ENCODE results near the gene SCN4B. TPM values are rescaled to one million over a fixed set of nuclear protein-coding genes. Genes with fewer than 3 reads are reported as not detected.

SCN4B gene
- total and polyA plus RNA-seq, 8 donors: 2.2 to 10.1 (median 7.5) TPM

DNA sequence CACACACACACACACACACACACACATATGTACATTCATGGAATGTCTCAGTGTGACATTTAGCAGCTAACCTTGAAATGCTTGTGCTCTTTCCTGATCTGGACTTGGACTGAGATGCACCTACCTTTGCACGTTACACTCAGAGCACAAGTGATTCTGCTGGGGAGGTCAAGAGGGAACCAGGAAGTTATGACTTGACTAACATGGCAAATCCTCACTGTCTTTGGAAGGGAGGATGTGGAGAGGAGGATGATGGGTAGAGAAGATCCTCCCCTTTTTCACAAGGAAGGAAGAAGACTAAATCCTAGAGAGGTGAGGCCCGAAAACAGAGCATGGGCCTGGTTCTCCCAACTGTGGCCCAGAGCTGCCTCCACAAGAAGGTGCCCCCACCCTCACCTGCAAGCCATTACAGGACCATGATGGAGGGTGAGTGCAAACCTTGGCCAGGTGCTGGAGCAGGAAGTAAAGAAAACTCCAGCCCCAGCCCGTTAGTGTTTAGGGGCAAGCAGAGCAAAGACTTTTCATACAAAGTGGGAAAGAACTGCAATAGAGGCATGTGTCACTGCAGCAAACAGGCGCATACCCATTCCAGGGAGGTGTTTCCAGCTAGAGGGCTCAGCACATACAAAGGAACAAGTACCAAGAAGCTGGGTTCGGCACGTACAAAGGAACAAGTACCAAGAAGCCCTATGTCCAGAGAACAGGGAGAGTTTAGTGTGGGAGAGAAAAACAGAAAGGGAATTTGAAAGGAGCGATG, 26.4 kb downstream of the SCN4B start:
- Histone ChIP-seq H3K27ac (no peak overlapping the region), H3K4me3 (no peak overlapping the region), H3K9me3 (no peaks in the 10 kb centered on the region), H3K36me3 (no peaks in the 10 kb centered on the region), H3K27me3 (peaks cover 0 to 8% of the 10 kb centered on the region in 2 donors), H3K4me1 (peaks cover 0 to 7% of the 10 kb centered on the region in 2 donors)
- TF ChIP-seq, protein P1, sequence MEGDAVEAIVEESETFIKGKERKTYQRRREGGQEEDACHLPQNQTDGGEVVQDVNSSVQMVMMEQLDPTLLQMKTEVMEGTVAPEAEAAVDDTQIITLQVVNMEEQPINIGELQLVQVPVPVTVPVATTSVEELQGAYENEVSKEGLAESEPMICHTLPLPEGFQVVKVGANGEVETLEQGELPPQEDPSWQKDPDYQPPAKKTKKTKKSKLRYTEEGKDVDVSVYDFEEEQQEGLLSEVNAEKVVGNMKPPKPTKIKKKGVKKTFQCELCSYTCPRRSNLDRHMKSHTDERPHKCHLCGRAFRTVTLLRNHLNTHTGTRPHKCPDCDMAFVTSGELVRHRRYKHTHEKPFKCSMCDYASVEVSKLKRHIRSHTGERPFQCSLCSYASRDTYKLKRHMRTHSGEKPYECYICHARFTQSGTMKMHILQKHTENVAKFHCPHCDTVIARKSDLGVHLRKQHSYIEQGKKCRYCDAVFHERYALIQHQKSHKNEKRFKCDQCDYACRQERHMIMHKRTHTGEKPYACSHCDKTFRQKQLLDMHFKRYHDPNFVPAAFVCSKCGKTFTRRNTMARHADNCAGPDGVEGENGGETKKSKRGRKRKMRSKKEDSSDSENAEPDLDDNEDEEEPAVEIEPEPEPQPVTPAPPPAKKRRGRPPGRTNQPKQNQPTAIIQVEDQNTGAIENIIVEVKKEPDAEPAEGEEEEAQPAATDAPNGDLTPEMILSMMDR (IDR thresholded peaks at IDR 0.05): no peak
- intact Hi-C loops (cut with DNase I): no loop called here
- DNase-seq (no peak), ATAC-seq (no peak)

GRCh38 chr11:118124929-118125535, 27.6 kb downstream of the SCN4B start:
- no peak for ATAC-seq
- DNase-seq: no peak
- no peaks in the 10 kb centered on the region for H3K36me3 ChIP-seq
- intact Hi-C loops (cut with DNase I): no loop called here
- H3K27me3 ChIP-seq: peaks cover 0 to 8% of the 10 kb centered on the region in 2 donors
- TF ChIP-seq, protein P1 (IDR thresholded peaks at IDR 0.05): no peak
- no peak overlapping the region for H3K27ac ChIP-seq
- H3K9me3 ChIP-seq: no peaks in the 10 kb centered on the region
- H3K4me3 ChIP-seq: no peak overlapping the region
- peaks cover 0 to 7% of the 10 kb centered on the region in 2 donors for H3K4me1 ChIP-seq

- TF ChIP-seq, protein P1 (IDR thresholded peaks at IDR 0.05): no peak
- Histone ChIP-seq H3K27ac (no peak overlapping the region), H3K27me3 (no peaks in the 10 kb centered on the region), H3K36me3 (no peaks in the 10 kb centered on the region), H3K9me3 (no peaks in the 10 kb centered on the region), H3K4me3 (no peak overlapping the region), H3K4me1 (no peaks in the 10 kb centered on the region)
- DNase-seq (no peak), ATAC-seq (no peak)
- intact Hi-C loops (cut with DNase I): no loop called here
Observed at GRCh38 chr11:118120793-118121192, 31.8 kb downstream of the SCN4B start.

DNA sequence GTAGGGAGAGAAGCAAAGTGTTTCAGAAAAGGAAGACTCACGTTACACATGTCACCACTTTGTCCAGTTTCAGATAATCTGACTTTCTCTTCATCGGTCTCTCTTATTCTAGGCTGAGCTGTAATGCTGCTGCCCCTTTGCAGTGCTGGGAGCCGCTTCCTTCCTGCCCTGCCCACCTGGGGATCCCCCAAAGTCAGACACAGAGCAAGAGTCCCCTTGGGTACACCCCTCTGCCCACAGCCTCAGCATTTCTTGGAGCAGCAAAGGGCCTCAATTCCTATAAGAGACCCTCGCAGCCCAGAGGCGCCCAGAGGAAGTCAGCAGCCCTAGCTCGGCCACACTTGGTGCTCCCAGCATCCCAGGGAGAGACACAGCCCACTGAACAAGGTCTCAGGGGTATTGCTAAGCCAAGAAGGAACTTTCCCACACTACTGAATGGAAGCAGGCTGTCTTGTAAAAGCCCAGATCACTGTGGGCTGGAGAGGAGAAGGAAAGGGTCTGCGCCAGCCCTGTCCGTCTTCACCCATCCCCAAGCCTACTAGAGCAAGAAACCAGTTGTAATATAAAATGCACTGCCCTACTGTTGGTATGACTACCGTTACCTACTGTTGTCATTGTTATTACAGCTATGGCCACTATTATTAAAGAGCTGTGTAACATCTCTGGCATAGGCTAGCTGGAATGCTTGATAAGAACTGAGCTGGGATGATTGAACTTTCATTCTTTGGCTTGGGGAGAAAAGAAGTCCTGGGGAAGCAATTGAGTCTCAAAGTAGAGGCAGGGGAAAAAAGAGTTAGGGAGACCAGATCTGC, 34.6 kb downstream of the SCN4B start:
- intact Hi-C loops (cut with DNase I): no loop called here
- Histone ChIP-seq H3K9me3 (no peaks in the 10 kb centered on the region), H3K27me3 (no peaks in the 10 kb centered on the region), H3K27ac (no peak overlapping the region), H3K4me1 (no peaks in the 10 kb centered on the region), H3K36me3 (no peaks in the 10 kb centered on the region), H3K4me3 (no peak overlapping the region)
- ATAC-seq (no peak), DNase-seq (no peak)
- TF ChIP-seq, protein P1 (IDR thresholded peaks at IDR 0.05): no peak

- H3K27ac ChIP-seq: no peak overlapping the region
- TF ChIP-seq, protein P1 (IDR thresholded peaks at IDR 0.05): no peak
- DNase-seq: no peak
- no peaks in the 10 kb centered on the region for H3K9me3 ChIP-seq
- no peaks in the 10 kb centered on the region for H3K27me3 ChIP-seq
- ATAC-seq: no peak
- H3K4me1 ChIP-seq: no peaks in the 10 kb centered on the region
- H3K4me3 ChIP-seq: no peak overlapping the region
- H3K36me3 ChIP-seq: no peaks in the 10 kb centered on the region
- intact Hi-C loops (cut with DNase I): no loop called here
Observed at GRCh38 chr11:118115048-118115447, 37.6 kb downstream of the SCN4B start.
